H1 (cell line): Measurements from ENCODE around the gene ADCK1. TPM values are rescaled to one million over a fixed set of nuclear protein-coding genes. Genes with fewer than 3 reads are reported as not detected.

Experiments used
- CTCF ChIA-PET: fragments of 300-600 bp; sonication (Branson Sonifier 250); formaldehyde crosslinking; loops from one replicate; lab custom pipeline; 2021; ENCODE audit not compliant: partially characterized antibody; lab: Charles Lee
- POLR2A ChIA-PET: fragments of 300-600 bp; sonication (Branson Sonifier 250); formaldehyde crosslinking; loops from one replicate; lab custom pipeline; 2021; ENCODE audit warnings: inconsistent platforms; ENCODE audit not compliant: partially characterized antibody; lab: Charles Lee
- DNase-seq, 2 experiments: peaks; one replicate each; pipeline versions ENCODE4 v3.0.0 to v3.0.0-alpha.2; 2010 to 2022; ENCODE audit warnings: low spot score in 2 of 2, low read depth in 1 of 2, mixed read lengths in 1 of 2
- FAIRE-seq: peaks from 2 replicates; lab custom pipeline; 2011; peaks lifted over from hg19 to GRCh38; lab: Jason Lieb, UNC
- H2AFZ ChIP-seq: 2 replicates; pipeline ENCODE4 v1.8.1; 2012; ENCODE audit warnings: low read length, inconsistent platforms
- H2AK5ac ChIP-seq: 2 replicates; pipeline ENCODE4 v1.6.1; 2013; ENCODE audit warnings: low read depth, low read length
- H2BK120ac ChIP-seq: replicated peaks from 2 replicates; pipeline ENCODE3; 2013; ENCODE audit warnings: low read depth, low read length, inconsistent platforms
- H2BK12ac ChIP-seq: 2 replicates; pipeline ENCODE4 v1.6.1; 2013; ENCODE audit warnings: low read depth, low read length
- H2BK15ac ChIP-seq: 2 replicates; pipeline ENCODE4 v1.6.1; 2013; ENCODE audit warnings: low read length
- H2BK20ac ChIP-seq: 2 replicates; pipeline ENCODE4 v1.6.1; 2013; ENCODE audit warnings: low read length
- H2BK5ac ChIP-seq: 2 replicates; pipeline ENCODE4 v1.6.1; 2013; ENCODE audit warnings: low read depth, low read length
- H3K14ac ChIP-seq: 2 replicates; pipeline ENCODE4 v1.6.1; 2013; ENCODE audit warnings: inconsistent platforms; ENCODE audit not compliant: insufficient read length
- H3K18ac ChIP-seq: 2 replicates; pipeline ENCODE4 v1.6.1; 2013; ENCODE audit warnings: low read length; ENCODE audit errors: extremely low read depth
- H3K23ac ChIP-seq: 2 replicates; pipeline ENCODE4 v1.6.1; 2013; ENCODE audit warnings: inconsistent platforms; ENCODE audit not compliant: insufficient read length
- H3K23me2 ChIP-seq: 2 replicates; pipeline ENCODE4 v1.6.1; 2013; ENCODE audit warnings: low read depth, low read length
- H3K27ac ChIP-seq: 2 replicates; pipeline ENCODE4 v1.6.1; 2011; ENCODE audit warnings: low read depth, low read length, inconsistent platforms
- H3K27me3 ChIP-seq, 4 experiments: replicated peaks in 1 of 4; 1 replicate in 1 of 4; 2 replicates in 3 of 4; pipeline versions ENCODE4 v1.6.1 to v1.8.1; 2011 to 2013; ENCODE audit warnings: low read length in 3 of 4, mild to moderate bottlenecking in 3 of 4, inconsistent platforms in 2 of 4, mixed read lengths in 2 of 4, moderate library complexity in 1 of 4; ENCODE audit not compliant: control insufficient read depth in 3 of 4, insufficient read depth in 3 of 4; ENCODE audit errors: extremely low read depth in 1 of 4
- H3K36me3 ChIP-seq, 4 experiments: 2 replicates each; pipeline versions ENCODE4 v1.6.1 to v1.8.1; 2011 to 2013; ENCODE audit warnings: mild to moderate bottlenecking in 4 of 4, low read length in 3 of 4, moderate library complexity in 2 of 4, control low read depth in 1 of 4, inconsistent platforms in 1 of 4; ENCODE audit not compliant: insufficient read depth in 4 of 4, control insufficient read depth in 2 of 4
- H3K4ac ChIP-seq: replicated peaks from 2 replicates; pipeline ENCODE3; 2013; ENCODE audit warnings: low read length, low read depth, mixed read lengths, inconsistent platforms; ENCODE audit not compliant: insufficient read length
- H3K4me1 ChIP-seq, 4 experiments: replicated peaks in 1 of 4; 1 replicate in 1 of 4; 2 replicates in 3 of 4; pipeline versions ENCODE4 v1.6.1 to v1.8.1; 2011 to 2013; ENCODE audit warnings: low read length in 3 of 4, inconsistent platforms in 2 of 4, mixed read lengths in 1 of 4; ENCODE audit not compliant: insufficient read depth in 4 of 4, control insufficient read depth in 3 of 4
- H3K4me2 ChIP-seq, 2 experiments: 2 replicates each; pipeline versions ENCODE4 v1.6.1 to v1.8.1; 2011 to 2013; ENCODE audit warnings: low read depth in 2 of 2, low read length in 2 of 2, control low read depth in 1 of 2, inconsistent platforms in 1 of 2, mild to moderate bottlenecking in 1 of 2; ENCODE audit not compliant: insufficient read depth in 1 of 2
- H3K4me3 ChIP-seq, 4 experiments: fragments of 200-600, 300-600 bp in 1 of 4; sonication (generic), shearing (Covaris generic), sonication (Bioruptor Twin) in 1 of 4; 2 replicates each; pipeline versions ENCODE4 v1.5.1 to v1.8.1; 2011 to 2016; ENCODE audit warnings: low read length in 4 of 4, low read depth in 3 of 4, control low read depth in 2 of 4, inconsistent platforms in 2 of 4, mild to moderate bottlenecking in 2 of 4, mixed read lengths in 1 of 4, moderate library complexity in 1 of 4; ENCODE audit not compliant: insufficient read depth in 2 of 4; ENCODE audit errors: extremely low read depth in 1 of 4
- H3K56ac ChIP-seq: replicated peaks from 2 replicates; pipeline ENCODE3; 2013; ENCODE audit warnings: low read depth, mild to moderate bottlenecking, mixed read lengths, low read length, inconsistent platforms; ENCODE audit not compliant: insufficient read length
- H3K79me1 ChIP-seq: 2 replicates; pipeline ENCODE4 v1.6.1; 2013; ENCODE audit warnings: low read depth, low read length, control low read depth
- H3K79me2 ChIP-seq, 2 experiments: 2 replicates each; pipeline versions ENCODE4 v1.6.1 to v1.8.1; 2012 to 2013; ENCODE audit warnings: low read length in 2 of 2, mild to moderate bottlenecking in 2 of 2, inconsistent platforms in 1 of 2; ENCODE audit not compliant: insufficient read depth in 2 of 2, control insufficient read depth in 1 of 2
- H3K9ac ChIP-seq, 4 experiments: replicated peaks in 1 of 4; 1 replicate in 1 of 4; 2 replicates in 3 of 4; pipeline versions ENCODE4 v1.6.1 to v1.8.1; 2011 to 2013; ENCODE audit warnings: low read depth in 3 of 4, low read length in 3 of 4, control low read depth in 2 of 4, mild to moderate bottlenecking in 2 of 4, moderate library complexity in 2 of 4, inconsistent platforms in 1 of 4; ENCODE audit errors: extremely low read depth in 1 of 4
- H3K9me3 ChIP-seq, 2 experiments: 2 replicates each; pipeline versions ENCODE4 v1.6.1 to v1.8.1; 2012 to 2013; ENCODE audit warnings: mild to moderate bottlenecking in 2 of 2, moderate library complexity in 2 of 2, control low read depth in 1 of 2, inconsistent platforms in 1 of 2, low read depth in 1 of 2, low read length in 1 of 2, mixed read lengths in 1 of 2; ENCODE audit not compliant: insufficient read depth in 2 of 2
- H4K20me1 ChIP-seq, 2 experiments: replicated peaks in 1 of 2; 2 replicates each; pipeline versions ENCODE3 to v1.8.1; 2011 to 2013; ENCODE audit warnings: inconsistent platforms in 2 of 2, low read length in 2 of 2, mild to moderate bottlenecking in 1 of 2; ENCODE audit not compliant: insufficient read depth in 2 of 2, control insufficient read depth in 1 of 2
- H4K5ac ChIP-seq: 2 replicates; pipeline ENCODE4 v1.6.1; 2013; ENCODE audit warnings: low read length, low read depth, mixed read lengths, inconsistent platforms; ENCODE audit not compliant: insufficient read length
- H4K8ac ChIP-seq: 2 replicates; pipeline ENCODE4 v1.8.0; 2013; ENCODE audit warnings: mild to moderate bottlenecking, moderate library complexity, low read length, inconsistent platforms; ENCODE audit not compliant: insufficient read depth; ENCODE audit errors: extremely low read depth
- H4K91ac ChIP-seq: replicated peaks from 2 replicates; pipeline ENCODE3; 2013; ENCODE audit warnings: low read length, mixed read lengths, inconsistent platforms; ENCODE audit not compliant: insufficient read length
- ATF3 ChIP-seq: IDR thresholded peaks from 2 replicates; pipeline ENCODE4 v1.6.1; 2011; ENCODE audit warnings: low read depth, mild to moderate bottlenecking, low read length; ENCODE audit not compliant: insufficient read depth
- CTCF ChIP-seq, 3 experiments: IDR thresholded peaks; 1 replicate in 2 of 3; 2 replicates in 1 of 3; pipeline versions ENCODE4 v1.5.1 to v1.6.1; 2011; ENCODE audit warnings: low read length in 3 of 3, mild to moderate bottlenecking in 3 of 3, inconsistent platforms in 2 of 3, low read depth in 1 of 3, moderate library complexity in 1 of 3; ENCODE audit not compliant: insufficient read depth in 1 of 3; ENCODE audit errors: control extremely low read depth in 1 of 3
- FOSL1 ChIP-seq: IDR thresholded peaks from 2 replicates; pipeline ENCODE4 v1.6.1; 2011; ENCODE audit warnings: mild to moderate bottlenecking, low read depth, low read length, moderate library complexity; ENCODE audit not compliant: insufficient read depth
- JUN ChIP-seq: IDR thresholded peaks from 2 replicates; pipeline ENCODE4 v1.6.1; 2011; ENCODE audit warnings: low read depth, mild to moderate bottlenecking, improper control_type of control experiment, low read length
- MAFK ChIP-seq: IDR thresholded peaks from 2 replicates; pipeline ENCODE4 v1.6.1; 2012; ENCODE audit warnings: low read depth, mild to moderate bottlenecking, improper control_type of control experiment, low read length
- NRF1 ChIP-seq: IDR thresholded peaks from 2 replicates; pipeline ENCODE4 v1.6.1; 2011; ENCODE audit warnings: mild to moderate bottlenecking, low read depth, low read length, improper control_type of control experiment
- SAP30 ChIP-seq: fragments of 300-600 bp; sonication (generic); IDR thresholded peaks from 2 replicates; pipeline ENCODE4 v1.7.1; 2012; ENCODE audit warnings: low read length, moderate library complexity, mild to moderate bottlenecking, inconsistent platforms; ENCODE audit not compliant: insufficient read depth, insufficient replicate concordance
- SUZ12 ChIP-seq: fragments of 200-600 bp; sonication (generic); IDR thresholded peaks from 2 replicates; pipeline ENCODE4 v1.6.1; 2012; ENCODE audit warnings: mild to moderate bottlenecking, inconsistent platforms, low read length, moderate library complexity, mixed read lengths
- WGBS, 2 experiments: shearing (Covaris generic) in 1 of 2; methylation state at CpG; one replicate each; pipeline versions ENCODE4 v1.1.6 to v1.1.7; 2013 to 2015; ENCODE audit warnings: low lambda C conversion rate in 2 of 2, mixed read lengths in 2 of 2, inconsistent platforms in 1 of 2, low coverage in 1 of 2, missing lambda C conversion rate in 1 of 2; ENCODE audit not compliant: insufficient replicate concordance in 2 of 2, insufficient coverage in 1 of 2, insufficient read length in 1 of 2; ENCODE audit errors: extremely low coverage in 1 of 2, missing lambda C conversion rate in 1 of 2; 5-methylcytosine and 5-hydroxymethylcytosine counted together
- polyA plus RNA-seq, 7 experiments: library from polyadenylated mRNA; depleted of rRNA in 3 of 7; stranded (reverse) in 5 of 7; unstranded in 2 of 7; fragments of >200 nt in 5 of 7; fragments of 200-250 nt in 2 of 7; gene quantifications; 1 replicate in 5 of 7; 2 replicates in 1 of 7; 4 replicates in 1 of 7; pipeline versions ENCODE4 v1.2.1 to v1.2.3, GENCODE V29; 2011 to 2013; ENCODE audit warnings: missing spikeins in 2 of 7, mixed read lengths in 2 of 7
- total RNA-seq: library from RNA; stranded (reverse); fragmentation: NEBNext Ultra II Directional; extraction: Animal tissue kit (Norgen Biotek cat#: 25700); gene quantifications from 2 replicates; pipeline ENCODE4 v1.2.1, GENCODE V29; 2021

Gene ADCK1
- total and polyA plus RNA-seq, 2 of the 8 experiments (the other 6 are each of a cell fraction or from before 2014, with no cell fraction given), result 11.0 to 16.8 TPM

- H3K23ac ChIP-seq, result no peak overlapping the region
- WGBS, 2 experiments, result 92% methylated on average over 22 of the region's 22 CpGs; no CpG with 5 or more reads in 1 of the 2 experiments
- no peak overlapping the region for H4K5ac ChIP-seq
- H3K27me3 ChIP-seq, result no peaks in the 10 kb centered on the region
- no peaks in the 10 kb centered on the region for H4K20me1 ChIP-seq
- H2BK12ac ChIP-seq, result no peak overlapping the region
- no peaks in the 10 kb centered on the region; the same call in 1 of the 2 replicates for H3K23me2 ChIP-seq
- H2BK120ac ChIP-seq, result no peak overlapping the region
- H2AK5ac ChIP-seq, result no peak overlapping the region
- no peak overlapping the region for H2AFZ ChIP-seq
- H3K4ac ChIP-seq, result no peak overlapping the region
- no peak overlapping the region for H3K9ac ChIP-seq
- no peak overlapping the region for H4K8ac ChIP-seq
- no peak overlapping the region for H3K27ac ChIP-seq
- ChIA-PET POLR2A (no interaction called here), CTCF (interaction anchor here (0.8 to 1.4 kb wide), 4 partner anchors 8 to 32 kb away, joined by 3 to 5 read pairs (median 3); no protein-coding TSS in a partner anchor)
- H3K14ac ChIP-seq, result no peak overlapping the region
- H3K79me1 ChIP-seq, result no peaks in the 10 kb centered on the region
- no peaks in the 10 kb centered on the region for H3K4me1 ChIP-seq
- no peaks in the 10 kb centered on the region for H3K9me3 ChIP-seq
- H2BK20ac ChIP-seq, result no peak overlapping the region
- no peaks in the 10 kb centered on the region for H3K36me3 ChIP-seq
- H2BK5ac ChIP-seq, result no peak overlapping the region
- FAIRE-seq (no peak), DNase-seq (no peak)
- no peak overlapping the region for H3K56ac ChIP-seq
- no peak overlapping the region for H3K4me2 ChIP-seq
- H4K91ac ChIP-seq, result no peak overlapping the region
- H3K18ac ChIP-seq, result no peak overlapping the region
- H3K4me3 ChIP-seq, result no peak overlapping the region
- H2BK15ac ChIP-seq, result no peak overlapping the region
- H3K79me2 ChIP-seq, result no peaks in the 10 kb centered on the region
- TF ChIP-seq ATF3 (no peak), MAFK (no peak), JUN (no peak), CTCF (IDR thresholded peaks at IDR 0.05; ENCODE audit: control extremely low read depth in 1 of 3, insufficient read depth in 1 of 3, low read depth in 1 of 3, low read length in 3 of 3) (no peak), SUZ12 (no peak), NRF1 (no peak), SAP30 (no peak), FOSL1 (no peak)
Observed at GRCh38 chr14:77924141-77924948, 124.4 kb downstream of the ADCK1 start.
